H9 (cell line): ENCODE data around the gene ZNF618. TPM values are rescaled to one million over a fixed set of nuclear protein-coding genes. Genes with fewer than 3 reads are reported as not detected.

Source experiments
- DNase-seq: peaks from one replicate; pipeline ENCODE4 v3.0.0-alpha.2; 2017
- H2AFZ ChIP-seq: one replicate; pipeline ENCODE4 v1.6.1; 2013; ENCODE audit warnings: mild to moderate bottlenecking, low read length, control low read depth, moderate library complexity
- H2AK5ac ChIP-seq: 2 replicates; pipeline ENCODE4 v1.6.1; 2013; ENCODE audit warnings: low read length, control low read depth, mixed read lengths; ENCODE audit not compliant: insufficient read length
- H2BK120ac ChIP-seq: one replicate; pipeline ENCODE4 v1.6.1; 2013; ENCODE audit warnings: low read depth, mild to moderate bottlenecking, low read length, control low read depth, inconsistent platforms; ENCODE audit not compliant: poor library complexity, severe bottlenecking
- H2BK12ac ChIP-seq: 2 replicates; pipeline ENCODE4 v1.6.1; 2013; ENCODE audit warnings: low read length, control low read depth, mixed read lengths, low read depth; ENCODE audit not compliant: insufficient read length
- H2BK15ac ChIP-seq: 2 replicates; pipeline ENCODE4 v1.6.1; 2013; ENCODE audit warnings: low read depth, low read length, control low read depth
- H2BK20ac ChIP-seq: one replicate; pipeline ENCODE4 v1.6.1; 2013; ENCODE audit warnings: low read depth, mild to moderate bottlenecking, low read length, control low read depth, inconsistent platforms; ENCODE audit not compliant: poor library complexity, severe bottlenecking
- H2BK5ac ChIP-seq: 2 replicates; pipeline ENCODE4 v1.6.1; 2013; ENCODE audit warnings: low read length, control low read depth, mixed read lengths; ENCODE audit not compliant: insufficient read length
- H3K14ac ChIP-seq: 2 replicates; pipeline ENCODE4 v1.6.1; 2013; ENCODE audit warnings: low read length, control low read depth; ENCODE audit not compliant: insufficient read depth
- H3K18ac ChIP-seq: 2 replicates; pipeline ENCODE4 v1.6.1; 2013; ENCODE audit warnings: low read depth, mild to moderate bottlenecking, mixed read lengths, low read length, control low read depth; ENCODE audit not compliant: insufficient read length
- H3K23ac ChIP-seq: 2 replicates; pipeline ENCODE4 v1.6.1; 2013; ENCODE audit warnings: low read length, control low read depth, mixed read lengths, low read depth; ENCODE audit not compliant: insufficient read length
- H3K23me2 ChIP-seq: 2 replicates; pipeline ENCODE4 v1.6.1; 2013; ENCODE audit warnings: low read depth, mild to moderate bottlenecking, mixed read lengths, low read length, control low read depth; ENCODE audit not compliant: insufficient read length, poor library complexity, severe bottlenecking
- H3K27ac ChIP-seq: 2 replicates; pipeline ENCODE4 v1.5.1; 2013; ENCODE audit warnings: low read length, control low read depth, mixed read lengths, low read depth; ENCODE audit not compliant: insufficient read length
- H3K27me3 ChIP-seq: 2 replicates; pipeline ENCODE4 v1.6.1; 2013; ENCODE audit warnings: low read length, control low read depth, inconsistent platforms; ENCODE audit not compliant: insufficient read depth
- H3K4ac ChIP-seq: 2 replicates; pipeline ENCODE4 v1.6.1; 2013; ENCODE audit warnings: low read depth, mild to moderate bottlenecking, control low read depth, inconsistent platforms, low read length, moderate library complexity
- H3K4me1 ChIP-seq: 2 replicates; pipeline ENCODE4 v1.6.1; 2013; ENCODE audit warnings: low read length, control low read depth, inconsistent platforms; ENCODE audit not compliant: insufficient read depth
- H3K4me2 ChIP-seq: 2 replicates; pipeline ENCODE4 v1.6.1; 2013; ENCODE audit warnings: low read length, control low read depth, mixed read lengths; ENCODE audit not compliant: insufficient read length, insufficient read depth
- H3K56ac ChIP-seq: 2 replicates; pipeline ENCODE4 v1.6.1; 2013; ENCODE audit warnings: low read depth, mild to moderate bottlenecking, mixed read lengths, low read length, control low read depth; ENCODE audit not compliant: insufficient read length
- H3K79me1 ChIP-seq: 2 replicates; pipeline ENCODE4 v1.6.1; 2013; ENCODE audit warnings: low read depth, mild to moderate bottlenecking, moderate library complexity, low read length, control low read depth, inconsistent platforms; ENCODE audit not compliant: insufficient read depth, poor library complexity, severe bottlenecking
- H3K79me2 ChIP-seq: 2 replicates; pipeline ENCODE4 v1.6.1; 2013; ENCODE audit warnings: low read length, control low read depth, inconsistent platforms; ENCODE audit not compliant: insufficient read depth
- H3K9ac ChIP-seq: 2 replicates; pipeline ENCODE4 v1.6.1; 2013; ENCODE audit warnings: low read length, control low read depth, mixed read lengths; ENCODE audit not compliant: insufficient read length; ENCODE audit errors: extremely low read depth
- H3K9me3 ChIP-seq: one replicate; pipeline ENCODE4 v1.6.1; 2013; ENCODE audit warnings: low read depth, low read length, inconsistent platforms; ENCODE audit not compliant: control insufficient read depth
- H3T11ph ChIP-seq: one replicate; pipeline ENCODE4 v1.6.1; 2013; ENCODE audit warnings: mild to moderate bottlenecking, low read length, control low read depth, inconsistent platforms
- H4K20me1 ChIP-seq: one replicate; pipeline ENCODE4 v1.6.1; 2013; ENCODE audit not compliant: control insufficient read depth, insufficient read length, insufficient read depth
- H4K5ac ChIP-seq: 2 replicates; pipeline ENCODE4 v1.6.1; 2013; ENCODE audit warnings: low read depth, mild to moderate bottlenecking, mixed read lengths, low read length, control low read depth; ENCODE audit not compliant: insufficient read length
- H4K8ac ChIP-seq: replicated peaks from 2 replicates; pipeline ENCODE4 v1.6.1; 2013; ENCODE audit warnings: low read length, control low read depth, mixed read lengths, low read depth; ENCODE audit not compliant: insufficient read length
- H4K91ac ChIP-seq: 2 replicates; pipeline ENCODE4 v1.6.1; 2013; ENCODE audit warnings: low read depth, mild to moderate bottlenecking, moderate library complexity, mixed read lengths, low read length, control low read depth; ENCODE audit not compliant: insufficient read length
- H3K27ac Mint-ChIP-seq, 3 experiments: 2 replicates in 2 of 3; 3 replicates in 1 of 3; pipeline ENCODE4 v1.8.0; 2020 to 2021; ENCODE audit warnings: mixed read lengths in 3 of 3, mild to moderate bottlenecking in 1 of 3, moderate library complexity in 1 of 3
- H3K27me3 Mint-ChIP-seq: 2 replicates; pipeline ENCODE4 v1.8.0; 2021; ENCODE audit warnings: low read depth, mild to moderate bottlenecking, moderate library complexity, mixed read lengths
- H3K36me3 Mint-ChIP-seq, 3 experiments: 2 replicates in 2 of 3; 3 replicates in 1 of 3; pipeline ENCODE4 v1.8.0; 2020 to 2021; ENCODE audit warnings: low read depth in 3 of 3, mixed read lengths in 3 of 3; ENCODE audit not compliant: insufficient read depth in 1 of 3
- H3K4me1 Mint-ChIP-seq, 2 experiments: 2 replicates each; pipeline ENCODE4 v1.8.0; 2020; ENCODE audit warnings: mixed read lengths in 2 of 2
- H3K4me3 Mint-ChIP-seq, 2 experiments: 2 replicates in 1 of 2; 3 replicates in 1 of 2; pipeline ENCODE4 v1.8.0; 2020 to 2021; ENCODE audit warnings: mild to moderate bottlenecking in 2 of 2, mixed read lengths in 2 of 2, moderate library complexity in 1 of 2
- H3K9me3 Mint-ChIP-seq, 2 experiments: 2 replicates in 1 of 2; 3 replicates in 1 of 2; pipeline ENCODE4 v1.8.0; 2020; ENCODE audit warnings: mild to moderate bottlenecking in 2 of 2, mixed read lengths in 2 of 2, moderate library complexity in 1 of 2
- CTCF ChIP-seq: fragments of 200-600 bp; sonication (generic); conservative IDR thresholded peaks from 3 replicates; pipeline ENCODE4 v1.8.0; 2021; ENCODE audit warnings: antibody characterized with exemption, mild to moderate bottlenecking
- WGBS: extraction: QIAGEN DNeasy Blood & Tissue Kit; methylation state at CpG from one replicate; pipeline ENCODE4 v1.1.7; 2013; ENCODE audit warnings: missing lambda C conversion rate, low lambda C conversion rate, mixed read lengths; ENCODE audit not compliant: insufficient read length; ENCODE audit errors: extremely low coverage; 5-methylcytosine and 5-hydroxymethylcytosine counted together
- total RNA-seq: library from RNA; stranded (reverse); gene quantifications from 2 replicates; pipeline ENCODE4 v1.2.1, GENCODE V29; 2021

Gene ZNF618
- total RNA-seq, 1 experiment from 2014 or later = 13.6 TPM

DNA sequence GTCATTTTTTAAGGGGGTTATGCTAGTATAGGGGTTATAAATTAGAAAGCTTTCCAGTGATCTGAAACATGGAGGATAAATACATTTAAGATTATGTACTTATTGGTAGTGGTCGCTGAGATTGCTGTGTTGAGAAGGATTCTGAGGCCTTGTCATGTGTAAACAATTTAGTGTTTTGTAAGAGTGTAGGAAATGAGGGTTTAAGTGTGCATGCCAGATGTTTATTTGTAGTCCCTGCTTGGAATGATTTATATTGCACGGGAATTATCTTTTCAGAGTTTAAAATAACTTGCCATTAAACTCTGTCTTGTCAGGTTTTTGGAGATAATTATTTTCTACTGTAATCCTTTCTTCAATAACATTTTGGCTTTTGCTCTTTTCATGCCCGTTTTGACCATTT is 19.4 kb downstream of the ZNF618 start:
- Mint-ChIP-seq H3K4me3 (no peak overlapping the region), H3K4me1 (no peaks in the 10 kb centered on the region), H3K27me3 (no peaks in the 10 kb centered on the region), H3K36me3 (peaks cover 4 to 19% (median 8%) of the 10 kb centered on the region in 3 experiments; a peak in 6 of 7 replicates), H3K27ac (no peak overlapping the region), H3K9me3 (peaks cover 4 to 8% of the 10 kb centered on the region in 2 experiments; a peak in 2 of 5 replicates)
- Histone ChIP-seq H3K23me2 (no peaks in the 10 kb centered on the region), H3K4me1 (no peaks in the 10 kb centered on the region; the same call in 1 of the 2 replicates), H3K79me2 (0 out of 2 replicates have a peak, but pooled peaks cover 2% of the 10 kb centered on the region), H3K79me1 (no peaks in the 10 kb centered on the region), H3K18ac (no peak overlapping the region), H3T11ph (no peak overlapping the region), H3K9ac (no peak overlapping the region), H4K8ac (no peak overlapping the region), H3K9me3 (no peaks in the 10 kb centered on the region), H3K4ac (no peak overlapping the region), H4K91ac (no peak overlapping the region), H3K27me3 (no peaks in the 10 kb centered on the region), H2BK5ac (no peak overlapping the region), H4K5ac (no peak overlapping the region), H4K20me1 (no peaks in the 10 kb centered on the region), H3K56ac (no peak overlapping the region), H2AK5ac (no peak overlapping the region), H3K23ac (no peak overlapping the region), H2BK120ac (no peak overlapping the region), H3K27ac (no peak overlapping the region), H2AFZ (no peak overlapping the region), H2BK15ac (no peak overlapping the region), H2BK12ac (no peak overlapping the region), H2BK20ac (no peak overlapping the region), H3K4me2 (no peak overlapping the region), H3K14ac (no peak overlapping the region)
- no peak for DNase-seq
- no CpG with 5 or more reads among the region's 3 CpGs for WGBS
- TF ChIP-seq CTCF = no peak
